ENCODE data around the gene SSBP3.

- no peak for TF ChIP-seq SUZ12 (IDR thresholded peaks at IDR 0.05; ENCODE audit: extremely low read depth, insufficient read depth, insufficient read length)
- no peak for TF ChIP-seq ZNF274 (IDR thresholded peaks at IDR 0.05; ENCODE audit: low read depth, low read length)
- no peak for TF ChIP-seq YY1 (IDR thresholded peaks at IDR 0.05; ENCODE audit: insufficient read depth, insufficient read length)
Measured at GRCh38 chr1:54222711-54223110, 183.5 kb downstream of the SSBP3 start.
